Neural cell (in vitro differentiated cells): ENCODE data around the gene PRKCZ. TPM values are rescaled to one million over a fixed set of nuclear protein-coding genes. Genes with fewer than 3 reads are reported as not detected.

Experiments
- H2AFZ ChIP-seq: fragments of 200-600, 300-800 bp; sonication (generic), shearing (Covaris generic); 2 replicates; pipeline ENCODE4 v1.6.0; 2014; ENCODE audit warnings: low read depth, mild to moderate bottlenecking, antibody characterized with exemption, low read length, moderate library complexity
- H3F3A ChIP-seq: fragments of 200-600 bp; shearing (Covaris generic); 2 replicates; pipeline ENCODE4 v1.6.1; 2016; ENCODE audit warnings: mild to moderate bottlenecking, moderate library complexity, mixed read lengths, antibody characterized with exemption, low read length; ENCODE audit not compliant: insufficient read depth, poor library complexity, severe bottlenecking
- H3K27ac ChIP-seq: fragments of 200-600, 300-800 bp; sonication (generic), shearing (Covaris generic); 2 replicates; pipeline ENCODE4 v1.5.1; 2014; ENCODE audit warnings: mild to moderate bottlenecking, low read length, moderate library complexity
- H3K27me3 ChIP-seq: fragments of 300-800, 200-600 bp; sonication (generic), shearing (Covaris generic); 2 replicates; pipeline ENCODE4 v1.6.0; 2014; ENCODE audit warnings: mild to moderate bottlenecking, low read depth, low read length, moderate library complexity; ENCODE audit not compliant: insufficient read depth
- H3K36me3 ChIP-seq: fragments of 300-800, 200-600 bp; sonication (generic), shearing (Covaris generic); 2 replicates; pipeline ENCODE4 v1.5.1; 2014; ENCODE audit warnings: mild to moderate bottlenecking, antibody characterized with exemption, low read length, moderate library complexity; ENCODE audit not compliant: insufficient read depth
- H3K4me2 ChIP-seq: fragments of 300-800, 200-600 bp; sonication (generic), shearing (Covaris generic); 2 replicates; pipeline ENCODE4 v1.6.0; 2014; ENCODE audit warnings: mild to moderate bottlenecking, low read length
- H3K4me3 ChIP-seq: fragments of 300-800, 200-600 bp; sonication (generic), shearing (Covaris generic); 2 replicates; pipeline ENCODE4 v1.5.1; 2014; ENCODE audit warnings: mild to moderate bottlenecking, low read length, moderate library complexity
- H3K79me2 ChIP-seq: fragments of 200-600 bp; shearing (Covaris generic); replicated peaks from 2 replicates; pipeline ENCODE4 v1.6.0; 2014; ENCODE audit warnings: mild to moderate bottlenecking, low read length, moderate library complexity; ENCODE audit not compliant: insufficient read depth
- H3K9ac ChIP-seq: fragments of 300-800, 200-600 bp; sonication (generic), shearing (Covaris generic); 2 replicates; pipeline ENCODE4 v1.6.1; 2016; ENCODE audit warnings: mild to moderate bottlenecking, low read length, mixed read lengths
- H3K9me2 ChIP-seq: fragments of 200-600 bp; shearing (Covaris generic); 2 replicates; pipeline ENCODE4 v1.6.1; 2016; ENCODE audit warnings: mild to moderate bottlenecking, low read length, mixed read lengths; ENCODE audit not compliant: insufficient read depth
- H3K9me3 ChIP-seq: fragments of 200-600, 300-800 bp; sonication (generic), shearing (Covaris generic); 2 replicates; pipeline ENCODE4 v1.6.1; 2016; ENCODE audit warnings: mild to moderate bottlenecking, mixed run types, low read length, moderate library complexity, mixed read lengths
- H4K20me1 ChIP-seq: fragments of 200-600 bp; shearing (Covaris generic); 2 replicates; pipeline ENCODE4 v1.6.1; 2016; ENCODE audit warnings: mild to moderate bottlenecking, mixed run types; ENCODE audit not compliant: insufficient read depth
- EP300 ChIP-seq: fragments of 450-650 bp; conservative IDR thresholded peaks from 2 replicates; pipeline ENCODE4 v1.6.1; 2014; ENCODE audit warnings: antibody characterized with exemption, mild to moderate bottlenecking, moderate library complexity; ENCODE audit not compliant: poor library complexity, severe bottlenecking
- EZH2 ChIP-seq: fragments of 200-600, 300-800 bp; shearing (Covaris generic), sonication (generic); IDR thresholded peaks from 2 replicates; pipeline ENCODE4 v1.6.1; 2014; ENCODE audit warnings: antibody characterized with exemption, low read length, borderline replicate concordance, mild to moderate bottlenecking; ENCODE audit not compliant: insufficient read depth, poor library complexity, severe bottlenecking
- MXI1 ChIP-seq: fragments of 450-650 bp; conservative IDR thresholded peaks from 2 replicates; pipeline ENCODE4 v1.6.1; 2014; ENCODE audit warnings: antibody characterized with exemption, mild to moderate bottlenecking; ENCODE audit not compliant: poor library complexity, severe bottlenecking
- POLR2AphosphoS5 ChIP-seq: IDR thresholded peaks from 2 replicates; pipeline ENCODE4 v1.6.1; 2012
- RAD21 ChIP-seq: fragments of 450-650 bp; conservative IDR thresholded peaks from 2 replicates; pipeline ENCODE4 v1.6.1; 2014; ENCODE audit warnings: antibody characterized with exemption, mild to moderate bottlenecking, moderate library complexity
- SMC3 ChIP-seq: fragments of 450-650 bp; conservative IDR thresholded peaks from 2 replicates; pipeline ENCODE4 v1.6.1; 2014; ENCODE audit warnings: antibody characterized with exemption, mild to moderate bottlenecking, moderate library complexity; ENCODE audit not compliant: poor library complexity
- TAF1 ChIP-seq: IDR thresholded peaks from 2 replicates; pipeline ENCODE4 v1.6.1; 2012; ENCODE audit warnings: low read depth
- polyA plus RNA-seq: library from polyadenylated mRNA; depleted of rRNA; stranded (reverse); fragments of >200 nt; gene quantifications from 2 replicates; pipeline ENCODE4 v1.2.3, GENCODE V29; 2014
- TF ChIP-seq, protein P1 (sequence below): fragments of 450-650 bp; IDR thresholded peaks from 2 replicates; pipeline ENCODE4 v1.5.1; 2014; ENCODE audit warnings: antibody characterized with exemption, mild to moderate bottlenecking, moderate library complexity; ENCODE audit not compliant: poor library complexity, severe bottlenecking
- TF ChIP-seq, protein P2 (sequence below): IDR thresholded peaks from 2 replicates; pipeline ENCODE4 v1.6.1; 2012; ENCODE audit warnings: borderline replicate concordance

The PRKCZ gene
- polyA plus RNA-seq, 1 donor from 2014 or later: 54.9 TPM

DNA sequence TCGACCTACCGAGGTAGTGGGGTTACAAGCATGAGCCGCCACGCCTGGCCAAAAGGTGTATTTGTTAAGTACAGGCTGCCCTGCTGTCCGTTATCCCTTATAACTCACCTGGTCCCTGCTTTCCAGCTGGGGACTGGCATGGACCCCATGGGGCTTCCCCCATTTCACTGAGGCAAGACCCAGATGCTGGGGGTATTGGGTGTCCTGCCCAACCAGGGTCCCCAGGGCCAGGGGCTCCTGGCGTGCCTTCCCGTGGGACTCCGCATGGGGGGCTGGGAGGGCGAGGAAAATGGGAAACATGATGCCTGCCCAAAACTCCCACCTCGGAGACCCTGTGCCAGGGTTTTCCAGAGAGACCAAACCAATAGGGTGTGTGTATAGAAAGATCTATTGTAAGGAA is 79.9 kb downstream of the PRKCZ start:
- no peak overlapping the region for H3K4me3 ChIP-seq
- H3K9me3 ChIP-seq: no peaks in the 10 kb centered on the region
- no peak overlapping the region for H3K9ac ChIP-seq
- H2AFZ ChIP-seq: no peak overlapping the region
- no peaks in the 10 kb centered on the region for H3F3A ChIP-seq
- H3K27me3 ChIP-seq: no peaks in the 10 kb centered on the region
- H3K79me2 ChIP-seq: no peaks in the 10 kb centered on the region
- H3K9me2 ChIP-seq: no peaks in the 10 kb centered on the region
- no peaks in the 10 kb centered on the region for H4K20me1 ChIP-seq
- H3K27ac ChIP-seq: no peak overlapping the region
- H3K36me3 ChIP-seq: no peaks in the 10 kb centered on the region
- H3K4me2 ChIP-seq: no peak overlapping the region
- no peak for TF ChIP-seq RAD21
- TF ChIP-seq EZH2: no peak
- TF ChIP-seq, protein P1, sequence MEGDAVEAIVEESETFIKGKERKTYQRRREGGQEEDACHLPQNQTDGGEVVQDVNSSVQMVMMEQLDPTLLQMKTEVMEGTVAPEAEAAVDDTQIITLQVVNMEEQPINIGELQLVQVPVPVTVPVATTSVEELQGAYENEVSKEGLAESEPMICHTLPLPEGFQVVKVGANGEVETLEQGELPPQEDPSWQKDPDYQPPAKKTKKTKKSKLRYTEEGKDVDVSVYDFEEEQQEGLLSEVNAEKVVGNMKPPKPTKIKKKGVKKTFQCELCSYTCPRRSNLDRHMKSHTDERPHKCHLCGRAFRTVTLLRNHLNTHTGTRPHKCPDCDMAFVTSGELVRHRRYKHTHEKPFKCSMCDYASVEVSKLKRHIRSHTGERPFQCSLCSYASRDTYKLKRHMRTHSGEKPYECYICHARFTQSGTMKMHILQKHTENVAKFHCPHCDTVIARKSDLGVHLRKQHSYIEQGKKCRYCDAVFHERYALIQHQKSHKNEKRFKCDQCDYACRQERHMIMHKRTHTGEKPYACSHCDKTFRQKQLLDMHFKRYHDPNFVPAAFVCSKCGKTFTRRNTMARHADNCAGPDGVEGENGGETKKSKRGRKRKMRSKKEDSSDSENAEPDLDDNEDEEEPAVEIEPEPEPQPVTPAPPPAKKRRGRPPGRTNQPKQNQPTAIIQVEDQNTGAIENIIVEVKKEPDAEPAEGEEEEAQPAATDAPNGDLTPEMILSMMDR: no peak
- no peak for TF ChIP-seq TAF1
- TF ChIP-seq POLR2AphosphoS5: no peak

DNA sequence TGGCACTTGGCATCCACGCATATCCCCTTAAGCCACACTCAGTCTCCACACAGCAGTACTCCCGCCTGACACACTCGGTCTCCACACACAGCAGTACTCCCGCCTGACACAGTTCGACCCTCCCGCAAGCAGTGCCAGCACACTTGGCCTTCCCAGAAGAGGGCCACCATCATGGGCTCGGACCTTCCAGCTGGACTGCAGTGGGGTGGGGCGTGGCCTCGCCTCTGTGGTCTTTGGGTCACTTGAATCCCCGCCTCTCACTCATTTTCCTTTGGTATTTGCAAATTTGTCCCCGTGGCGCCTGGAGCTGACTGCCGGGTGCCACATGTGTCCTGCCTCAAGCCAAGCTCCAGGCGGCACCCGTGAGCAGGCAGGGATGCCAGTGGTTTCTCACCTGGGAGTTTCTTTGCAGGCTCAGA is 80.7 kb downstream of the PRKCZ start:
- Histone ChIP-seq H3K4me3 (no peak overlapping the region), H3K4me2 (no peak overlapping the region), H3K27ac (no peak overlapping the region), H3F3A (no peaks in the 10 kb centered on the region), H3K9me3 (no peaks in the 10 kb centered on the region), H3K36me3 (no peaks in the 10 kb centered on the region), H3K27me3 (no peaks in the 10 kb centered on the region), H4K20me1 (no peaks in the 10 kb centered on the region), H3K9me2 (no peaks in the 10 kb centered on the region), H3K9ac (no peak overlapping the region), H3K79me2 (no peaks in the 10 kb centered on the region), H2AFZ (no peak overlapping the region)
- TF ChIP-seq POLR2AphosphoS5 (no peak), EZH2 (no peak), MXI1 (no peak), RAD21 (no peak), SMC3 (no peak), TAF1 (no peak), EP300 (no peak)
- TF ChIP-seq, protein P1: no peak
- TF ChIP-seq, protein P2, sequence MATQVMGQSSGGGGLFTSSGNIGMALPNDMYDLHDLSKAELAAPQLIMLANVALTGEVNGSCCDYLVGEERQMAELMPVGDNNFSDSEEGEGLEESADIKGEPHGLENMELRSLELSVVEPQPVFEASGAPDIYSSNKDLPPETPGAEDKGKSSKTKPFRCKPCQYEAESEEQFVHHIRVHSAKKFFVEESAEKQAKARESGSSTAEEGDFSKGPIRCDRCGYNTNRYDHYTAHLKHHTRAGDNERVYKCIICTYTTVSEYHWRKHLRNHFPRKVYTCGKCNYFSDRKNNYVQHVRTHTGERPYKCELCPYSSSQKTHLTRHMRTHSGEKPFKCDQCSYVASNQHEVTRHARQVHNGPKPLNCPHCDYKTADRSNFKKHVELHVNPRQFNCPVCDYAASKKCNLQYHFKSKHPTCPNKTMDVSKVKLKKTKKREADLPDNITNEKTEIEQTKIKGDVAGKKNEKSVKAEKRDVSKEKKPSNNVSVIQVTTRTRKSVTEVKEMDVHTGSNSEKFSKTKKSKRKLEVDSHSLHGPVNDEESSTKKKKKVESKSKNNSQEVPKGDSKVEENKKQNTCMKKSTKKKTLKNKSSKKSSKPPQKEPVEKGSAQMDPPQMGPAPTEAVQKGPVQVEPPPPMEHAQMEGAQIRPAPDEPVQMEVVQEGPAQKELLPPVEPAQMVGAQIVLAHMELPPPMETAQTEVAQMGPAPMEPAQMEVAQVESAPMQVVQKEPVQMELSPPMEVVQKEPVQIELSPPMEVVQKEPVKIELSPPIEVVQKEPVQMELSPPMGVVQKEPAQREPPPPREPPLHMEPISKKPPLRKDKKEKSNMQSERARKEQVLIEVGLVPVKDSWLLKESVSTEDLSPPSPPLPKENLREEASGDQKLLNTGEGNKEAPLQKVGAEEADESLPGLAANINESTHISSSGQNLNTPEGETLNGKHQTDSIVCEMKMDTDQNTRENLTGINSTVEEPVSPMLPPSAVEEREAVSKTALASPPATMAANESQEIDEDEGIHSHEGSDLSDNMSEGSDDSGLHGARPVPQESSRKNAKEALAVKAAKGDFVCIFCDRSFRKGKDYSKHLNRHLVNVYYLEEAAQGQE: no peak
